ENCODE results near the gene OCA2. TPM values are rescaled to one million over a fixed set of nuclear protein-coding genes. Genes with fewer than 3 reads are reported as not detected.

OCA2 gene
- polyA plus RNA-seq, 1 donor from 2014 or later: 0.97 TPM

DNA sequence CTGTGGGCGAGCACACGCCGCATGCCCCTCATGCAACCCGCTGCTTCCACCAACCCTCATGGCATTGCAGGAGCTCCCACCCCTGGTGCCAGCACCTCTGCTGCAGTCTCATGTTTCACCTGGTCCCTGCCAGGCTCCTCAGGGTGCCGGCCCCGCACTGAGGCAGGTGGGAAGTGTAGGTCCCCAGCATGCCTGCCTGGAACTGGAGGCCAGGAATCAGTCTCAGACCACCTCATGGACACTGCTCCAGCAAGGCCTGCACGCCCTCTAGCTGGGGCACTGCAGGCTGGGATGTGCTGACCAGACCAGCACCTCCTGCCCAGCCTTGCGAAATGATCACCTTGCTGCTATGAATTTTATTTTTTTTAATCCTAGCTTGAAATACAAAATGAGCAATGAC is 39.1 kb downstream of the OCA2 start:
- TF ChIP-seq, protein P1, sequence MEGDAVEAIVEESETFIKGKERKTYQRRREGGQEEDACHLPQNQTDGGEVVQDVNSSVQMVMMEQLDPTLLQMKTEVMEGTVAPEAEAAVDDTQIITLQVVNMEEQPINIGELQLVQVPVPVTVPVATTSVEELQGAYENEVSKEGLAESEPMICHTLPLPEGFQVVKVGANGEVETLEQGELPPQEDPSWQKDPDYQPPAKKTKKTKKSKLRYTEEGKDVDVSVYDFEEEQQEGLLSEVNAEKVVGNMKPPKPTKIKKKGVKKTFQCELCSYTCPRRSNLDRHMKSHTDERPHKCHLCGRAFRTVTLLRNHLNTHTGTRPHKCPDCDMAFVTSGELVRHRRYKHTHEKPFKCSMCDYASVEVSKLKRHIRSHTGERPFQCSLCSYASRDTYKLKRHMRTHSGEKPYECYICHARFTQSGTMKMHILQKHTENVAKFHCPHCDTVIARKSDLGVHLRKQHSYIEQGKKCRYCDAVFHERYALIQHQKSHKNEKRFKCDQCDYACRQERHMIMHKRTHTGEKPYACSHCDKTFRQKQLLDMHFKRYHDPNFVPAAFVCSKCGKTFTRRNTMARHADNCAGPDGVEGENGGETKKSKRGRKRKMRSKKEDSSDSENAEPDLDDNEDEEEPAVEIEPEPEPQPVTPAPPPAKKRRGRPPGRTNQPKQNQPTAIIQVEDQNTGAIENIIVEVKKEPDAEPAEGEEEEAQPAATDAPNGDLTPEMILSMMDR (IDR thresholded peaks at IDR 0.05; ENCODE audit: poor library complexity, severe bottlenecking): no peak
- TF ChIP-seq, protein P2, sequence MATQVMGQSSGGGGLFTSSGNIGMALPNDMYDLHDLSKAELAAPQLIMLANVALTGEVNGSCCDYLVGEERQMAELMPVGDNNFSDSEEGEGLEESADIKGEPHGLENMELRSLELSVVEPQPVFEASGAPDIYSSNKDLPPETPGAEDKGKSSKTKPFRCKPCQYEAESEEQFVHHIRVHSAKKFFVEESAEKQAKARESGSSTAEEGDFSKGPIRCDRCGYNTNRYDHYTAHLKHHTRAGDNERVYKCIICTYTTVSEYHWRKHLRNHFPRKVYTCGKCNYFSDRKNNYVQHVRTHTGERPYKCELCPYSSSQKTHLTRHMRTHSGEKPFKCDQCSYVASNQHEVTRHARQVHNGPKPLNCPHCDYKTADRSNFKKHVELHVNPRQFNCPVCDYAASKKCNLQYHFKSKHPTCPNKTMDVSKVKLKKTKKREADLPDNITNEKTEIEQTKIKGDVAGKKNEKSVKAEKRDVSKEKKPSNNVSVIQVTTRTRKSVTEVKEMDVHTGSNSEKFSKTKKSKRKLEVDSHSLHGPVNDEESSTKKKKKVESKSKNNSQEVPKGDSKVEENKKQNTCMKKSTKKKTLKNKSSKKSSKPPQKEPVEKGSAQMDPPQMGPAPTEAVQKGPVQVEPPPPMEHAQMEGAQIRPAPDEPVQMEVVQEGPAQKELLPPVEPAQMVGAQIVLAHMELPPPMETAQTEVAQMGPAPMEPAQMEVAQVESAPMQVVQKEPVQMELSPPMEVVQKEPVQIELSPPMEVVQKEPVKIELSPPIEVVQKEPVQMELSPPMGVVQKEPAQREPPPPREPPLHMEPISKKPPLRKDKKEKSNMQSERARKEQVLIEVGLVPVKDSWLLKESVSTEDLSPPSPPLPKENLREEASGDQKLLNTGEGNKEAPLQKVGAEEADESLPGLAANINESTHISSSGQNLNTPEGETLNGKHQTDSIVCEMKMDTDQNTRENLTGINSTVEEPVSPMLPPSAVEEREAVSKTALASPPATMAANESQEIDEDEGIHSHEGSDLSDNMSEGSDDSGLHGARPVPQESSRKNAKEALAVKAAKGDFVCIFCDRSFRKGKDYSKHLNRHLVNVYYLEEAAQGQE (IDR thresholded peaks at IDR 0.05; ENCODE audit: borderline replicate concordance): no peak
- no peak for TF ChIP-seq MXI1 (conservative IDR thresholded peaks at IDR 0.05; ENCODE audit: poor library complexity, severe bottlenecking)
- Histone ChIP-seq H3K9me2 (ENCODE audit: insufficient read depth, low read length) (no peaks in the 10 kb centered on the region), H3F3A (ENCODE audit: insufficient read depth, low read length, poor library complexity, severe bottlenecking) (no peaks in the 10 kb centered on the region), H3K9me3 (ENCODE audit: low read length) (peaks cover 3% of the 10 kb centered on the region), H3K27me3 (ENCODE audit: insufficient read depth, low read depth, low read length) (no peaks in the 10 kb centered on the region), H4K20me1 (ENCODE audit: insufficient read depth) (no peaks in the 10 kb centered on the region), H2AFZ (ENCODE audit: low read depth, low read length) (no peak overlapping the region), H3K4me3 (ENCODE audit: low read length) (no peak overlapping the region), H3K4me2 (ENCODE audit: low read length) (no peak overlapping the region), H3K79me2 (replicated peaks; ENCODE audit: insufficient read depth, low read length) (no peaks in the 10 kb centered on the region), H3K36me3 (ENCODE audit: insufficient read depth, low read length) (no peaks in the 10 kb centered on the region), H3K9ac (ENCODE audit: low read length) (no peak overlapping the region), H3K27ac (ENCODE audit: low read length) (no peak overlapping the region)

DNA sequence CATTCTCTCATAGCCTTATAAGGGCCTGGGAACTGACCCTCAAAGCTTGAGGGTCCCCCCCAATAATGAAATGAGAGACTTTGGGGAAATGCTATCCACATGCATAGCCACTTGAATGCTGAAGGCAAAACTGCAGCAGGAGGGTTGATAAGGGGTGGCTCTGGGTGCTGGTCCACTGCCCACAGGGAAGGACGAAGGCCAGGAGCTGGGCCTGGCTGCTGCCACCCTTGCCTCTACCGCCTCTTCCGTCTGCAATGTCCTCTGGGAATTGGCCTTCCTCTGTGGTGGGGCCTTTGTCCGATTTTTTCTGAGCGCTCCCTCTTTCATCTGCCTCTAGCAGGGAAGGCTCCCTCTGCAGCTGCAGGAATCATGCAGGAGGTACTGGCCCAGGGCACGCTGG is 41.0 kb downstream of the OCA2 start:
- Histone ChIP-seq H3K36me3 (ENCODE audit: insufficient read depth, low read length) (no peaks in the 10 kb centered on the region), H3K9me3 (ENCODE audit: low read length) (peaks cover 3% of the 10 kb centered on the region), H3K79me2 (replicated peaks; ENCODE audit: insufficient read depth, low read length) (no peaks in the 10 kb centered on the region), H2AFZ (ENCODE audit: low read depth, low read length) (no peak overlapping the region), H3K27me3 (ENCODE audit: insufficient read depth, low read depth, low read length) (no peaks in the 10 kb centered on the region), H4K20me1 (ENCODE audit: insufficient read depth) (no peaks in the 10 kb centered on the region), H3K4me3 (ENCODE audit: low read length) (no peak overlapping the region), H3K27ac (ENCODE audit: low read length) (no peak overlapping the region), H3K9me2 (ENCODE audit: insufficient read depth, low read length) (no peaks in the 10 kb centered on the region), H3F3A (ENCODE audit: insufficient read depth, low read length, poor library complexity, severe bottlenecking) (no peaks in the 10 kb centered on the region), H3K9ac (ENCODE audit: low read length) (no peak overlapping the region), H3K4me2 (ENCODE audit: low read length) (no peak overlapping the region)
- TF ChIP-seq RAD21 (conservative IDR thresholded peaks at IDR 0.05): no peak
- TF ChIP-seq EP300 (conservative IDR thresholded peaks at IDR 0.05; ENCODE audit: poor library complexity, severe bottlenecking): no peak
- TF ChIP-seq POLR2AphosphoS5 (IDR thresholded peaks at IDR 0.05): no peak
- TF ChIP-seq MXI1 (conservative IDR thresholded peaks at IDR 0.05; ENCODE audit: poor library complexity, severe bottlenecking): no peak
- TF ChIP-seq EZH2 (IDR thresholded peaks at IDR 0.05; ENCODE audit: borderline replicate concordance, insufficient read depth, low read length, poor library complexity, severe bottlenecking): no peak
- TF ChIP-seq SMC3 (conservative IDR thresholded peaks at IDR 0.05; ENCODE audit: poor library complexity): no peak
- TF ChIP-seq TAF1 (IDR thresholded peaks at IDR 0.05; ENCODE audit: low read depth): no peak
- TF ChIP-seq, protein P1 (IDR thresholded peaks at IDR 0.05; ENCODE audit: poor library complexity, severe bottlenecking): no peak
- TF ChIP-seq, protein P2 (IDR thresholded peaks at IDR 0.05; ENCODE audit: borderline replicate concordance): no peak

Data from neural cell (in vitro differentiated cells).